ENCODE measurements around the gene CITED4. TPM values are rescaled to one million over a fixed set of nuclear protein-coding genes. Genes with fewer than 3 reads are reported as not detected.
A peak's percentile ranks its signal among the peaks of the same experiment; 100 is the strongest.

Gene CITED4
- total RNA-seq, 1 experiment from 2014 or later = 7.8 TPM

- TF ChIP-seq ZNF274 (IDR thresholded peaks at IDR 0.05; ENCODE audit: low read depth, low read length) = no peak
- no peak for TF ChIP-seq ZBTB33 (IDR thresholded peaks at IDR 0.05; ENCODE audit: extremely low read depth, insufficient replicate concordance, low read length)
- peak; percentile 61 for TF ChIP-seq CEBPB (IDR thresholded peaks at IDR 0.05; ENCODE audit: low read depth)
- peak; percentile 55; the same call in 1 of the 2 replicates for TF ChIP-seq JUND (IDR thresholded peaks at IDR 0.05)
- peak; percentile 56 for TF ChIP-seq POLR2AphosphoS5 (IDR thresholded peaks at IDR 0.05; ENCODE audit: low read depth, low read length)
- TF ChIP-seq MAX (IDR thresholded peaks at IDR 0.05) = peak; percentile 78
- TF ChIP-seq YY1 (IDR thresholded peaks at IDR 0.05; ENCODE audit: extremely low read depth, insufficient replicate concordance, low read depth, low read length) = no peak
- TF ChIP-seq FOSL1 (IDR thresholded peaks at IDR 0.05; ENCODE audit: low read depth) = 0 out of 2 replicates have a peak, but pooled peaks have one; percentile 37
- TF ChIP-seq EZH2 (IDR thresholded peaks at IDR 0.05) = no peak
These were observed 37.2 kb upstream of the CITED4 start (continued) for GRCh38 chr1:40899230-40899870.

- Histone ChIP-seq H3K27me3 (ENCODE audit: insufficient read depth, low read length) (no peaks in the 10 kb centered on the region), H3K36me3 (ENCODE audit: control insufficient read depth in 1 of 2, insufficient read depth in 2 of 2, low read length in 2 of 2) (peaks cover 0 to 2% of the 10 kb centered on the region in 2 experiments; a peak in 1 of 4 replicates), H3K9ac (ENCODE audit: low read length) (peak overlapping the region; percentile 39), H4K20me1 (ENCODE audit: insufficient read depth) (no peaks in the 10 kb centered on the region), H3K79me2 (ENCODE audit: insufficient read depth, low read length) (no peaks in the 10 kb centered on the region), H3K4me1 (ENCODE audit: control insufficient read depth in 1 of 2, insufficient read depth in 2 of 2, low read length in 2 of 2) (peaks cover 37 to 71% of the 10 kb centered on the region in 2 experiments), H2AFZ (ENCODE audit: low read depth, low read length, poor library complexity, severe bottlenecking) (peak overlapping the region; percentile 96), H3K4me3 (replicated peaks in 1 of 2; ENCODE audit: low read depth in 1 of 2, low read length in 2 of 2) (peak overlapping the region in 1 of 2 experiments; percentile 43; a peak in 1 of 4 replicates), H3K4me2 (ENCODE audit: low read length) (peak overlapping the region; percentile 79), H3K9me3 (ENCODE audit: control insufficient read depth in 1 of 2, insufficient read depth in 1 of 2, low read depth in 1 of 2, low read length in 2 of 2) (peaks cover 11 to 19% of the 10 kb centered on the region in 2 experiments; a peak in 2 of 4 replicates), H3K9me2 (ENCODE audit: insufficient read depth) (no peaks in the 10 kb centered on the region), H3K27ac (ENCODE audit: low read depth, low read length) (peak overlapping the region; percentile 70)
- intact Hi-C loops (cut with micrococcal nuclease) = loop anchor here (2.0 kb wide), 1 partner anchor 22 kb away; no protein-coding TSS in a partner anchor
- ChIA-PET RAD21 (ENCODE audit: low non-redundant PET in 1 of 2, low total read pairs in 2 of 2, uncharacterized antibody in 2 of 2, unreplicated experiment in 2 of 2) (no interaction called here), CTCF (no interaction called here), POLR2A (interaction anchor here (2.3 kb wide), 1 partner anchor 22 kb away, joined by 8 read pairs; no protein-coding TSS in a partner anchor)
- TF ChIP-seq FOSL1 (IDR thresholded peaks at IDR 0.05; ENCODE audit: low read depth) = 0 out of 2 replicates have a peak, but pooled peaks have one; percentile 28
- no peak for TF ChIP-seq ZBTB33 (IDR thresholded peaks at IDR 0.05; ENCODE audit: extremely low read depth, insufficient replicate concordance, low read length)
- ATAC-seq = 0 out of 2 replicates have a peak, but pooled peaks have one; percentile 3
- BruUV-seq (replicated peaks) = no TSS peak
- no peak for DNase-seq (ENCODE audit: low read depth, low spot score)
These were observed 36.3 kb upstream of the CITED4 start for GRCh38 chr1:40898431-40898901.

Measured in HCT116 (cell line).